Liver (tissue), 9 donors: ENCODE data around the gene USP9Y. TPM values are rescaled to one million over a fixed set of nuclear protein-coding genes. Genes with fewer than 3 reads are reported as not detected.

Experiments used
- DNase-seq: peaks from one replicate; pipeline ENCODE4 v3.0.0-alpha.2; 2017; ENCODE audit warnings: low spot score
- H3K27ac ChIP-seq, 2 donors: one replicate each; pipeline ENCODE4 v1.7.0; 2013; ENCODE audit warnings: inconsistent platforms in 2 of 2, low read length in 2 of 2, control low read depth in 1 of 2, low read depth in 1 of 2, mild to moderate bottlenecking in 1 of 2
- H3K27me3 ChIP-seq, 4 donors: one replicate each; pipeline versions ENCODE4 v1.6.1 to v1.7.0; 2013; ENCODE audit warnings: low read length in 3 of 4, inconsistent platforms in 1 of 4, mild to moderate bottlenecking in 1 of 4, moderate library complexity in 1 of 4; ENCODE audit not compliant: control insufficient read depth in 4 of 4, insufficient read depth in 4 of 4
- H3K36me3 ChIP-seq, 4 donors: one replicate each; pipeline versions ENCODE4 v1.6.1 to v1.7.0; 2013; ENCODE audit warnings: low read length in 3 of 4, mild to moderate bottlenecking in 3 of 4, low read depth in 1 of 4, moderate library complexity in 1 of 4; ENCODE audit not compliant: control insufficient read depth in 4 of 4, insufficient read depth in 3 of 4
- H3K4me1 ChIP-seq, 4 donors: one replicate each; pipeline versions ENCODE4 v1.6.1 to v1.7.0; 2013; ENCODE audit warnings: low read length in 3 of 4, mild to moderate bottlenecking in 3 of 4, moderate library complexity in 1 of 4; ENCODE audit not compliant: control insufficient read depth in 4 of 4, insufficient read depth in 4 of 4
- H3K4me3 ChIP-seq, 3 donors: one replicate each; pipeline versions ENCODE4 v1.6.1 to v1.7.0; 2013; ENCODE audit warnings: low read length in 3 of 3, control low read depth in 1 of 3, low read depth in 1 of 3, mild to moderate bottlenecking in 1 of 3
- H3K9ac ChIP-seq, 2 donors: one replicate each; pipeline ENCODE4 v1.7.0; 2013; ENCODE audit warnings: low read length in 2 of 2, mild to moderate bottlenecking in 2 of 2, moderate library complexity in 2 of 2, control low read depth in 1 of 2, low read depth in 1 of 2
- H3K9me3 ChIP-seq, 4 donors: one replicate each; pipeline versions ENCODE4 v1.6.1 to v1.7.0; 2013; ENCODE audit warnings: low read length in 3 of 4; ENCODE audit not compliant: control insufficient read depth in 4 of 4
- EGR1 ChIP-seq, 2 donors: IDR thresholded peaks; 2 replicates each; pipeline ENCODE4 v1.6.1; 2016 to 2018; ENCODE audit warnings: antibody characterized with exemption in 2 of 2, low read depth in 2 of 2
- FOXA1 ChIP-seq: IDR thresholded peaks from 2 replicates; pipeline ENCODE4 v1.6.1; 2016; ENCODE audit warnings: antibody characterized with exemption
- FOXA2 ChIP-seq: IDR thresholded peaks from 2 replicates; pipeline ENCODE4 v1.6.1; 2016; ENCODE audit warnings: antibody characterized with exemption
- GABPA ChIP-seq, 2 donors: IDR thresholded peaks in 1 of 2; conservative IDR thresholded peaks in 1 of 2; 2 replicates each; pipeline ENCODE4 v1.6.1; 2016; ENCODE audit warnings: antibody characterized with exemption in 2 of 2, mild to moderate bottlenecking in 1 of 2, moderate library complexity in 1 of 2
- HNF4A ChIP-seq, 2 donors: conservative IDR thresholded peaks; 2 replicates each; pipeline ENCODE4 v1.6.1; 2016; ENCODE audit warnings: antibody characterized with exemption in 2 of 2, mild to moderate bottlenecking in 2 of 2
- HNF4G ChIP-seq: IDR thresholded peaks from 2 replicates; pipeline ENCODE4 v1.6.1; 2016; ENCODE audit warnings: antibody characterized with exemption
- JUND ChIP-seq, 2 donors: IDR thresholded peaks; 2 replicates each; pipeline ENCODE4 v1.6.1; 2016; ENCODE audit warnings: antibody characterized with exemption in 2 of 2
- NR2F2 ChIP-seq: IDR thresholded peaks from 2 replicates; pipeline ENCODE4 v1.6.1; 2016; ENCODE audit warnings: antibody characterized with exemption
- RAD21 ChIP-seq, 2 donors: IDR thresholded peaks; 2 replicates each; pipeline ENCODE4 v1.6.1; 2016; ENCODE audit warnings: antibody characterized with exemption in 2 of 2, mild to moderate bottlenecking in 2 of 2
- RXRA ChIP-seq, 2 donors: IDR thresholded peaks; 2 replicates each; pipeline ENCODE4 v1.6.1; 2017 to 2018; ENCODE audit warnings: antibody characterized with exemption in 2 of 2, mild to moderate bottlenecking in 1 of 2
- TAF1 ChIP-seq: conservative IDR thresholded peaks from 2 replicates; pipeline ENCODE4 v1.6.1; 2016; ENCODE audit warnings: antibody characterized with exemption, mild to moderate bottlenecking
- YY1 ChIP-seq: IDR thresholded peaks from 2 replicates; pipeline ENCODE4 v1.6.1; 2016; ENCODE audit warnings: antibody characterized with exemption, mild to moderate bottlenecking
- WGBS: extraction: QIAGEN DNeasy Blood & Tissue Kit; methylation state at CpG from one replicate; pipeline ENCODE4 v1.1.7; 2013; 5-methylcytosine and 5-hydroxymethylcytosine counted together
- polyA plus RNA-seq, 2 donors: library from polyadenylated mRNA; stranded (reverse) in 1 of 2; unstranded in 1 of 2; fragments of 200-250 nt in 1 of 2; fragments of >200 nt in 1 of 2; fragmentation: Nextera tagmentation in 1 of 2; extraction: Ambion mirVana in 1 of 2; gene quantifications; one replicate each; pipeline versions ENCODE4 v1.2.1 to v1.2.3, GENCODE V29; 2013 to 2015
- total RNA-seq, 2 donors: library from RNA; depleted of rRNA; stranded (reverse); fragments of >200 nt; gene quantifications; one replicate each; pipeline ENCODE4 v1.2.3, GENCODE V29; 2014
- TF ChIP-seq, protein P1 (sequence below): IDR thresholded peaks from 2 replicates; pipeline ENCODE4 v1.6.1; 2016; ENCODE audit warnings: antibody characterized with exemption, mild to moderate bottlenecking
- TF ChIP-seq, protein P2 (sequence below): IDR thresholded peaks from 2 replicates; pipeline ENCODE4 v1.6.1; 2016; ENCODE audit warnings: antibody characterized with exemption
- TF ChIP-seq, protein P3 (sequence below): IDR thresholded peaks from 2 replicates; pipeline ENCODE4 v1.6.1; 2016; ENCODE audit warnings: antibody characterized with exemption
- TF ChIP-seq, protein P4 (sequence below): fragments of 150-350 bp; IDR thresholded peaks from 2 replicates; pipeline ENCODE4 v1.5.1; 2017; ENCODE audit warnings: improper control_type of control experiment, low read depth, low read length; ENCODE audit not compliant: missing input control
- TF ChIP-seq, protein P5 (sequence below): IDR thresholded peaks from 2 replicates; pipeline ENCODE4 v1.6.1; 2016; ENCODE audit warnings: antibody characterized with exemption
- donor health status: healthy.
- donor health status: healthy.
- donor health status: healthy.
- donor health status: healthy.
- donor health status: healthy.

The USP9Y gene
- total and polyA plus RNA-seq, 4 donors = 3.7 to 10.1 TPM; not detected in 2

DNA sequence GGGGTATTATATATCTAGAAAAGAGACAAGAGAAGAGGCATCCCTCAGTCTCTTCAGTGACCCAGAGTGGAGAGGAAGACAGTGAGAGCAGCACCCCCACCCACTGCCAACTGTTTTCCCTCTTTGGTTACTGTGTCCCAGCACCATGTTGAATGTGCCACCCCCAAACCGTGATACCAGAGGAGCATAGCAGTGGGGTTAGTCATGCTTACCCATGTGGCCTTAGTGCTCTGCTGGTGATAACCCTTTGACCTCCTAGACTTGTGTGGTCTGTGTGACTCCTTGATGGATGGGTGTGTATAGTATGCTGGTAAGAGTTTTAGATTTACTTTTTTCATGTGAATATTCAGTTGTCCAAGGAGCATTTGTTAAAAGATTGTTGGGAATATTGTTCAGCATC is 48.3 kb downstream of the USP9Y start:
- Histone ChIP-seq H3K4me3 (no peak overlapping the region), H3K9ac (no peak overlapping the region), H3K4me1 (no peaks in the 10 kb centered on the region), H3K9me3 (no peaks in the 10 kb centered on the region), H3K27me3 (no peaks in the 10 kb centered on the region), H3K27ac (no peak overlapping the region), H3K36me3 (peaks cover 0 to 5% (median 0%) of the 10 kb centered on the region in 4 donors)
- TF ChIP-seq FOXA1 (no peak), EGR1 (IDR thresholded peaks at IDR 0.05; ENCODE audit: low read depth in 2 of 2) (no peak), TAF1 (no peak), HNF4G (no peak)
- TF ChIP-seq, protein P1, sequence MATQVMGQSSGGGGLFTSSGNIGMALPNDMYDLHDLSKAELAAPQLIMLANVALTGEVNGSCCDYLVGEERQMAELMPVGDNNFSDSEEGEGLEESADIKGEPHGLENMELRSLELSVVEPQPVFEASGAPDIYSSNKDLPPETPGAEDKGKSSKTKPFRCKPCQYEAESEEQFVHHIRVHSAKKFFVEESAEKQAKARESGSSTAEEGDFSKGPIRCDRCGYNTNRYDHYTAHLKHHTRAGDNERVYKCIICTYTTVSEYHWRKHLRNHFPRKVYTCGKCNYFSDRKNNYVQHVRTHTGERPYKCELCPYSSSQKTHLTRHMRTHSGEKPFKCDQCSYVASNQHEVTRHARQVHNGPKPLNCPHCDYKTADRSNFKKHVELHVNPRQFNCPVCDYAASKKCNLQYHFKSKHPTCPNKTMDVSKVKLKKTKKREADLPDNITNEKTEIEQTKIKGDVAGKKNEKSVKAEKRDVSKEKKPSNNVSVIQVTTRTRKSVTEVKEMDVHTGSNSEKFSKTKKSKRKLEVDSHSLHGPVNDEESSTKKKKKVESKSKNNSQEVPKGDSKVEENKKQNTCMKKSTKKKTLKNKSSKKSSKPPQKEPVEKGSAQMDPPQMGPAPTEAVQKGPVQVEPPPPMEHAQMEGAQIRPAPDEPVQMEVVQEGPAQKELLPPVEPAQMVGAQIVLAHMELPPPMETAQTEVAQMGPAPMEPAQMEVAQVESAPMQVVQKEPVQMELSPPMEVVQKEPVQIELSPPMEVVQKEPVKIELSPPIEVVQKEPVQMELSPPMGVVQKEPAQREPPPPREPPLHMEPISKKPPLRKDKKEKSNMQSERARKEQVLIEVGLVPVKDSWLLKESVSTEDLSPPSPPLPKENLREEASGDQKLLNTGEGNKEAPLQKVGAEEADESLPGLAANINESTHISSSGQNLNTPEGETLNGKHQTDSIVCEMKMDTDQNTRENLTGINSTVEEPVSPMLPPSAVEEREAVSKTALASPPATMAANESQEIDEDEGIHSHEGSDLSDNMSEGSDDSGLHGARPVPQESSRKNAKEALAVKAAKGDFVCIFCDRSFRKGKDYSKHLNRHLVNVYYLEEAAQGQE = no peak
- TF ChIP-seq, protein P2, sequence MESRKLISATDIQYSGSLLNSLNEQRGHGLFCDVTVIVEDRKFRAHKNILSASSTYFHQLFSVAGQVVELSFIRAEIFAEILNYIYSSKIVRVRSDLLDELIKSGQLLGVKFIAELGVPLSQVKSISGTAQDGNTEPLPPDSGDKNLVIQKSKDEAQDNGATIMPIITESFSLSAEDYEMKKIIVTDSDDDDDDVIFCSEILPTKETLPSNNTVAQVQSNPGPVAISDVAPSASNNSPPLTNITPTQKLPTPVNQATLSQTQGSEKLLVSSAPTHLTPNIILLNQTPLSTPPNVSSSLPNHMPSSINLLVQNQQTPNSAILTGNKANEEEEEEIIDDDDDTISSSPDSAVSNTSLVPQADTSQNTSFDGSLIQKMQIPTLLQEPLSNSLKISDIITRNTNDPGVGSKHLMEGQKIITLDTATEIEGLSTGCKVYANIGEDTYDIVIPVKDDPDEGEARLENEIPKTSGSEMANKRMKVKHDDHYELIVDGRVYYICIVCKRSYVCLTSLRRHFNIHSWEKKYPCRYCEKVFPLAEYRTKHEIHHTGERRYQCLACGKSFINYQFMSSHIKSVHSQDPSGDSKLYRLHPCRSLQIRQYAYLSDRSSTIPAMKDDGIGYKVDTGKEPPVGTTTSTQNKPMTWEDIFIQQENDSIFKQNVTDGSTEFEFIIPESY = no peak
- no peak for DNase-seq
- 84% methylated on average over 1 of the region's 1 CpG for WGBS

DNA sequence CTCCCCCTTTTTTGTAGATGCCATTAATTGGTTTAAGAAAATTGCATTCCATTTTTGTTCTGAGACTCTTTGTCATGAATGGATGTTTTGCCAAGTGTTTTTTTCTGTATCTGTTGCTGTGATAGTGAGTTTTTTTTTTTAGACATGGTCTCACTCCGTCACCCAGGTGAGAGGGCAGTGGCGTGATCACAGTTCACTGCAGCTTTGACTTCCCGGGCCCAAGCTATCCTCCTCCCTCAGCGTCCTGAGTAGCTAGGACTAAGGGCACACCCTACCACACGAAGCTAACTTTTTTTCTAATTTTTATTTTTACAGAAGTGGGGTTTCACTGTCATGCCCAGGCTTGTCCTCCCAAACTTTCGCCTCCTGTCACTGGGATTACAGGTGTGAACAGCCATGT is 51.8 kb downstream of the USP9Y start:
- Histone ChIP-seq H3K9me3 (no peaks in the 10 kb centered on the region), H3K27ac (no peak overlapping the region), H3K36me3 (peaks cover 0 to 2% (median under 1%) of the 10 kb centered on the region in 4 donors), H3K27me3 (no peaks in the 10 kb centered on the region), H3K4me1 (no peaks in the 10 kb centered on the region), H3K9ac (no peak overlapping the region), H3K4me3 (no peak overlapping the region)
- TF ChIP-seq JUND (IDR thresholded peaks at IDR 0.05) (no peak), RAD21 (IDR thresholded peaks at IDR 0.05) (no peak), HNF4G (no peak), YY1 (no peak), RXRA (IDR thresholded peaks at IDR 0.05) (no peak), FOXA1 (no peak), HNF4A (conservative IDR thresholded peaks at IDR 0.05) (no peak), FOXA2 (no peak), TAF1 (no peak), NR2F2 (no peak), EGR1 (IDR thresholded peaks at IDR 0.05; ENCODE audit: low read depth in 2 of 2) (no peak), GABPA (IDR thresholded peaks at IDR 0.05 in 1 of 2, conservative IDR thresholded peaks at IDR 0.05 in 1 of 2) (no peak)
- TF ChIP-seq, protein P3, sequence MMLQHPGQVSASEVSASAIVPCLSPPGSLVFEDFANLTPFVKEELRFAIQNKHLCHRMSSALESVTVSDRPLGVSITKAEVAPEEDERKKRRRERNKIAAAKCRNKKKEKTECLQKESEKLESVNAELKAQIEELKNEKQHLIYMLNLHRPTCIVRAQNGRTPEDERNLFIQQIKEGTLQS = no peak
- TF ChIP-seq, protein P2 = no peak
- TF ChIP-seq, protein P4, sequence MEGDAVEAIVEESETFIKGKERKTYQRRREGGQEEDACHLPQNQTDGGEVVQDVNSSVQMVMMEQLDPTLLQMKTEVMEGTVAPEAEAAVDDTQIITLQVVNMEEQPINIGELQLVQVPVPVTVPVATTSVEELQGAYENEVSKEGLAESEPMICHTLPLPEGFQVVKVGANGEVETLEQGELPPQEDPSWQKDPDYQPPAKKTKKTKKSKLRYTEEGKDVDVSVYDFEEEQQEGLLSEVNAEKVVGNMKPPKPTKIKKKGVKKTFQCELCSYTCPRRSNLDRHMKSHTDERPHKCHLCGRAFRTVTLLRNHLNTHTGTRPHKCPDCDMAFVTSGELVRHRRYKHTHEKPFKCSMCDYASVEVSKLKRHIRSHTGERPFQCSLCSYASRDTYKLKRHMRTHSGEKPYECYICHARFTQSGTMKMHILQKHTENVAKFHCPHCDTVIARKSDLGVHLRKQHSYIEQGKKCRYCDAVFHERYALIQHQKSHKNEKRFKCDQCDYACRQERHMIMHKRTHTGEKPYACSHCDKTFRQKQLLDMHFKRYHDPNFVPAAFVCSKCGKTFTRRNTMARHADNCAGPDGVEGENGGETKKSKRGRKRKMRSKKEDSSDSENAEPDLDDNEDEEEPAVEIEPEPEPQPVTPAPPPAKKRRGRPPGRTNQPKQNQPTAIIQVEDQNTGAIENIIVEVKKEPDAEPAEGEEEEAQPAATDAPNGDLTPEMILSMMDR = no peak
- TF ChIP-seq, protein P5, sequence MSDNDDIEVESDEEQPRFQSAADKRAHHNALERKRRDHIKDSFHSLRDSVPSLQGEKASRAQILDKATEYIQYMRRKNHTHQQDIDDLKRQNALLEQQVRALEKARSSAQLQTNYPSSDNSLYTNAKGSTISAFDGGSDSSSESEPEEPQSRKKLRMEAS = no peak
- TF ChIP-seq, protein P1 = no peak
- DNase-seq = no peak
- 96% methylated on average over 6 of the region's 6 CpGs for WGBS
